ENCODE results near the gene PCDHB6.

- TF ChIP-seq, protein P1, sequence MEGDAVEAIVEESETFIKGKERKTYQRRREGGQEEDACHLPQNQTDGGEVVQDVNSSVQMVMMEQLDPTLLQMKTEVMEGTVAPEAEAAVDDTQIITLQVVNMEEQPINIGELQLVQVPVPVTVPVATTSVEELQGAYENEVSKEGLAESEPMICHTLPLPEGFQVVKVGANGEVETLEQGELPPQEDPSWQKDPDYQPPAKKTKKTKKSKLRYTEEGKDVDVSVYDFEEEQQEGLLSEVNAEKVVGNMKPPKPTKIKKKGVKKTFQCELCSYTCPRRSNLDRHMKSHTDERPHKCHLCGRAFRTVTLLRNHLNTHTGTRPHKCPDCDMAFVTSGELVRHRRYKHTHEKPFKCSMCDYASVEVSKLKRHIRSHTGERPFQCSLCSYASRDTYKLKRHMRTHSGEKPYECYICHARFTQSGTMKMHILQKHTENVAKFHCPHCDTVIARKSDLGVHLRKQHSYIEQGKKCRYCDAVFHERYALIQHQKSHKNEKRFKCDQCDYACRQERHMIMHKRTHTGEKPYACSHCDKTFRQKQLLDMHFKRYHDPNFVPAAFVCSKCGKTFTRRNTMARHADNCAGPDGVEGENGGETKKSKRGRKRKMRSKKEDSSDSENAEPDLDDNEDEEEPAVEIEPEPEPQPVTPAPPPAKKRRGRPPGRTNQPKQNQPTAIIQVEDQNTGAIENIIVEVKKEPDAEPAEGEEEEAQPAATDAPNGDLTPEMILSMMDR (IDR thresholded peaks at IDR 0.05), result no peak
- TF ChIP-seq SIN3A (IDR thresholded peaks at IDR 0.05; ENCODE audit: borderline replicate concordance, insufficient read depth, low read depth, low read length), result no peak
- TF ChIP-seq POLR2AphosphoS5 (IDR thresholded peaks at IDR 0.05; ENCODE audit: low read depth, low read length), result no peak
Measured at GRCh38 chr5:141196363-141196762, 46.5 kb downstream of the PCDHB6 start.

Measured in Panc1 (cell line).